ENCODE measurements around the gene CCDC28B.

- TF ChIP-seq CTCF (conservative IDR thresholded peaks at IDR 0.05 in 1 of 2, IDR thresholded peaks at IDR 0.05 in 1 of 2; ENCODE audit: low read depth in 1 of 2, low read length in 2 of 2) (no peak), EZH2 (IDR thresholded peaks at IDR 0.05; ENCODE audit: low read length, missing control alignments) (no peak)
Measured at GRCh38 chr1:32195972-32196823, 4.2 kb upstream of the CCDC28B start.
